IPS-NIHi7 (cell line): ENCODE results near the gene PSME2.

Experiments
- DNase-seq: peaks from one replicate; pipeline ENCODE4 v3.0.0; 2012; ENCODE audit warnings: mixed read lengths; ENCODE audit errors: extremely low spot score

PSME2 gene, protein sequence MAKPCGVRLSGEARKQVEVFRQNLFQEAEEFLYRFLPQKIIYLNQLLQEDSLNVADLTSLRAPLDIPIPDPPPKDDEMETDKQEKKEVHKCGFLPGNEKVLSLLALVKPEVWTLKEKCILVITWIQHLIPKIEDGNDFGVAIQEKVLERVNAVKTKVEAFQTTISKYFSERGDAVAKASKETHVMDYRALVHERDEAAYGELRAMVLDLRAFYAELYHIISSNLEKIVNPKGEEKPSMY

DNA sequence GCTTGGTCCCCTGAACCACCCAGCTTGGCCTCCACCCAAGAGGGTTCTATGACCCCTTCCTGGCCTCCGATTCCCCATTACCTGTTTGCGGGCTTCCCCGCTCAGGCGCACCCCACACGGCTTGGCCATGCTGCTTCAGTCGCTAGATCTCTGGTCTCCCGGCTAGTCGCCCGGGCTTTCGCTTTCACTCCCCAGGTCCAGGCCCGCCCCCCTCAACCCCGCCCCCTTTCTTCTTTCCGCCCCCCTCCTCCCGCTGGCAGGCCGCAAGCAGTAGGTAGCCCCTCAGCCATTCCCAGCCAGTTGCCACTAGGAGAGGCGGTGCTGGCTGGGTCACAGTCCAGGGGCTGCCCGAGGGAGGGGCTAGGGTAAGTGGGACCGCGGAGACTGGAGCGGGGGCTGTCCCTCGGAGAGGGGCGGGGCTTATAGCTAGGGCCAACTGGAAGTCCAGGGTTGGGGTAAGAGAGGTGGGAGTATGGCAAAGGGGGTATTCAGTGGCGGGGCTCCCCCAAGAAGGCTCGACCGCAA is at the start of gene PSME2:
PSME2 (minus strand) TSS at position 158 of the 525 bp plus-strand sequence; CDS start at position 129, 29 bp downstream.
- peak; percentile 98 for DNase-seq

DNA sequence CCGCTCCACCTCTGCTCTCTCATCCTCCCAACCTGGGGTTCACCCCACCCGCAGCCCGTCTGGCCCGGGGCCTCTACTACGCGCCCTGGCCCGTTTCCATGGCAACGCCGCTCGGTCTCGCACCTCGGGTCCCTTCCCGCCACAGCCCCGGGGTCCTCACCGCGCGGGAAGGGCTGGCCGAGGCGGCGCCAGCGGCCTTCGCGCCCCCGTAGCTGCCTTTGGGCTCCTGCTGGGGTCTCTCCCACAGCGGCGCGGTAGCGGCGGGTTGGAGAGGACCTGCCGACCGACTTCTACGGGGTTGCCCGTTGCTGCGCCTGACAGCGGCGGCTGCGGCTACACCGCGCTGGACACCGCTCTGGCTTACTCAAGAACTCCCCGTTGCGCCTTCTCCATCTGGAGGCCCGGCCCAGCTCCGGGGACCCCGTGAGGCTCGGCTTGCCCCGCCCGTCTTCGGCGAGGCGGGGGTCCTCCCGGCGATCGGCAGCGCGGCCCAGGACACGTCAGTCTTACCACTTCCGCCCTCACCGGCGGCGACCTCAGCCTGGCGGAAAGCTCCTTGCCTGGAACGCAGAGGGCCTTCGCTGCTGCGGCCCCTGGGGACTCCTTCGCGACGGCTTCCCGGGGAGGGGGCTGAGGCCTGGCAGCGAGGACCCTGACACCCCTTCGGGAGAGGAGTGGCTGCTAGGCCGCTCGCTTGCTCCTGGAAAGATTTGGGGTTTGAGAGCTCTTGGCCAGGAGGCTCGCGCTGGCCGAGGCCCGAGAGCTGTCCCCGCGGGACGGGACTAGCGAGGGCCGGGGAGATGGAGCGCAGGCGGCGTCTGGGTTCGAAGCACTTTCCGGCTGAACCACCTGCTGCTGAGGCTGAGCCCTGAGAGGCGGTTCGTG is 49.0 kb upstream of the PSME2 start, which contains the start of gene TM9SF1:
TM9SF1 (minus strand) TSS at position 256 of the 885 bp plus-strand sequence. CDS start 422 bp downstream, outside the sequence.
- DNase-seq: peak; percentile 95

DNA sequence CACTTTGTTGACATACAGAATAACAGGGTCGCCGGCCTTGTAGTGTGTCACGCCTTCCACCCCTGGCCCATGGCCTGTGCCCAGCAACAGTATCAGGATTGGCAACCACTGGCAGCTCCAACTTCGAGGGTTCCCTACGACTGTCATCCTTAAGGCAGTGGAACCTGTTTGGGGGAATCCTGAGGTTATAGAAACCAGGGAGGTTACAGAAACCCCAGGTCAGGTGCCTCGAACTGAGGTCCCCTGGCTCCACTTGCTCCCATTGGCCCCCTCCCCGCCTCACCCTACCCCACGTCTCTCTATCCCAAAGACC is 48.4 kb upstream of the PSME2 start:
- DNase-seq: no peak

- DNase-seq: no peak
Observed at GRCh38 chr14:24194186-24194872, 47.9 kb upstream of the PSME2 start.

- no peak for DNase-seq
Observed at GRCh38 chr14:24192933-24193332, 46.5 kb upstream of the PSME2 start.

- DNase-seq: no peak
Observed at GRCh38 chr14:24190416-24190815, 44.0 kb upstream of the PSME2 start.

DNA sequence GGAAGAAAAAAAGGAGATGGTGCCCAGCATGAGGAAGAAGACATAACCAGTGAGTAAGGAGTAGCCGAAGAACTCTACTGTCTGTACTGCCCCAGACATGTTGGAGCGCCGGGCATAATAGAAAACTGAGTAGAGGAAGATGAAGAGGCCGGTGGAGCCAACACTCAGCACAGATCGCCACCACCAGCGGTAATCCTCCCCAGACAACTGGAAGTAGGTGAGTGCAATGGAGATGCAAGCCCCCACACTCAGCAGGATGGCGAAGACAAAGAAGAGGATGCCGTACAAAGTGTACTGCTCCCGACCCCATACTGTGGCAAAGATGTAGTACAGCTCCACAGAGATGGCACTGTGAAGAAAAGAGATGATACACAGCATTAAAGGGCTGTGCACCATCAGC is 43.0 kb upstream of the PSME2 start:
- DNase-seq: no peak

GRCh38 chr14:24189059-24189375 is 42.6 kb upstream of the PSME2 start:
- no peak for DNase-seq

GRCh38 chr14:24188251-24189058 is 42.0 kb upstream of the PSME2 start, which contains the start of gene IPO4:
IPO4 (minus strand) TSS chr14:24188816; CDS start chr14:24188787, 29 bp downstream.
- peak; percentile 98 for DNase-seq

GRCh38 chr14:24187539-24187915 is 41.1 kb upstream of the PSME2 start:
- no peak for DNase-seq

GRCh38 chr14:24186831-24187538 is 40.6 kb upstream of the PSME2 start:
- DNase-seq: no peak

DNA sequence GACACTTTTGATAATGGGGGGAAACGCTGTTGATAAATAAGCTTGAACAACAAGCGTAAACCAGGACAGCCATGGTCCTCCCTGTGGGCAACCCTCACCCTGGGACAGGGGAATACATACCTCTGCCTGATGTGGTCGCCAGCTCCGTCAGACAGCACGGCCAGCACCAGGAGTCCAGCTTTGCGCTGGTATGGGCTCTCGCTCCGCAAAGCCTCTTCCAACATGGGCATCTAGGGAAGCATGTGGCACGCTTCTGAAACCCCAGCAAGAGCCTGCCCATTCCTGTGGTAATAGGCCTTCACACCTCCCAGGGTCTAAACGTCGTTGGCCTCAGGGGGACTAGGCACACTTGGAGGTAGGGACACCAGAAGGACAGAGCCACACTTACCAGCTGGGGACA is 39.3 kb upstream of the PSME2 start:
- no peak for DNase-seq

GRCh38 chr14:24185026-24185425 is 38.6 kb upstream of the PSME2 start:
- no peak for DNase-seq

GRCh38 chr14:24184104-24184970 is 37.9 kb upstream of the PSME2 start:
- no peak for DNase-seq

DNA sequence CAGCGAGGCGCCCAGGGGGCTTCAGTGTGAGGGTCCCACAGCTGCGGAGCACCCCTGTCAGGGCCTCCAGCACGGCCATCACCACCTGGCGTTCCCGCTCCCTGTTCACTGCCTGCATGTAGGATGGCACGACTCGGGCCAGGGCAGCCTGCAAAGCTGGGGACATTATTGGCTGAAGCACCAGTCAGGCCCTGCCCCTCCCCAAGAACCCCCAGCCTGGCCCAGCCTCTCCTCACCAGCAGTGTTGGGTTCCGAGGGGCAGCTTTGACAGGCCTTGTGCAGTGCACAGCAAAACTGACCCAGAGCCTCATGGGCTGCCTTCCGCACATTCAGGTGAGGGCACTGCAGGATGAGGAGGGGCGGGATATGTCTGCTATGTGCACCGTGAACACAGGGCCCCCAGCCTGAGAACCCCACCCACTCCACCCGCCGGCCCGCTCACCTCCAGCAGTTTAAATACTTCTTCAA is 36.6 kb upstream of the PSME2 start:
- no peak for DNase-seq

- DNase-seq: no peak
Observed at GRCh38 chr14:24182110-24182882, 35.9 kb upstream of the PSME2 start.

GRCh38 chr14:24181371-24182077 is 35.1 kb upstream of the PSME2 start:
- no peak for DNase-seq
